ENCODE results near the gene ZBTB33.

Gene ZBTB33

GRCh38 chrX:120264341-120264740 lies 13.7 kb downstream of the ZBTB33 start:
- no peak for DNase-seq

GRCh38 chrX:120269373-120270035 lies 18.9 kb downstream of the ZBTB33 start:
- no peak for DNase-seq

- no peak for DNase-seq
Observed at GRCh38 chrX:120270567-120270966, 20.0 kb downstream of the ZBTB33 start.

- DNase-seq, result no peak
Observed at GRCh38 chrX:120271218-120271617, 20.6 kb downstream of the ZBTB33 start.

GRCh38 chrX:120274145-120274544 lies 23.5 kb downstream of the ZBTB33 start:
- no peak for DNase-seq

GRCh38 chrX:120274958-120275357 lies 24.3 kb downstream of the ZBTB33 start:
- no peak for DNase-seq

- no peak for DNase-seq
Observed at GRCh38 chrX:120281021-120281624, 30.5 kb downstream of the ZBTB33 start.

- no peak for DNase-seq
Observed at GRCh38 chrX:120281761-120282160, 31.1 kb downstream of the ZBTB33 start.

GRCh38 chrX:120282697-120283096 lies 32.1 kb downstream of the ZBTB33 start:
- no peak for DNase-seq

GRCh38 chrX:120286733-120287512 lies 36.3 kb downstream of the ZBTB33 start:
- DNase-seq, result no peak

GRCh38 chrX:120287513-120288112 lies 37.0 kb downstream of the ZBTB33 start:
- DNase-seq, result no peak

GRCh38 chrX:120290107-120290506 lies 39.5 kb downstream of the ZBTB33 start:
- DNase-seq, result no peak

GRCh38 chrX:120291211-120291610 lies 40.6 kb downstream of the ZBTB33 start:
- no peak for DNase-seq

GRCh38 chrX:120293015-120293414 lies 42.4 kb downstream of the ZBTB33 start:
- no peak for DNase-seq

GRCh38 chrX:120294651-120295050 lies 44.0 kb downstream of the ZBTB33 start:
- DNase-seq, result no peak

GRCh38 chrX:120297923-120298322 lies 47.3 kb downstream of the ZBTB33 start:
- DNase-seq, result no peak

- DNase-seq, result no peak
Observed at GRCh38 chrX:120299928-120300327, 49.3 kb downstream of the ZBTB33 start.

- no peak for DNase-seq
Observed at GRCh38 chrX:120301497-120301896, 50.9 kb downstream of the ZBTB33 start.

GRCh38 chrX:120301960-120302359 lies 51.3 kb downstream of the ZBTB33 start:
- DNase-seq, result no peak

- peak; percentile 63 for DNase-seq
Observed at GRCh38 chrX:120302434-120302833, 51.8 kb downstream of the ZBTB33 start.

GRCh38 chrX:120304256-120304655 lies 53.6 kb downstream of the ZBTB33 start:
- DNase-seq, result no peak

- DNase-seq, result no peak
Observed at GRCh38 chrX:120305531-120306141, 55.0 kb downstream of the ZBTB33 start.

- DNase-seq, result no peak
Observed at GRCh38 chrX:120306630-120307029, 56.0 kb downstream of the ZBTB33 start.

Measured in NCI-H146 (cell line).